Ovary (tissue), 3 donors: ENCODE results near the gene DHRS11.

Source experiments
- CTCF ChIP-seq, 3 donors: fragments of 450-650 bp in 2 of 3; fragments of 200-600 bp in 1 of 3; IDR thresholded peaks; one replicate each; pipeline versions ENCODE4 v1.5.1 to v1.8.0; 2016 to 2022; ENCODE audit warnings: antibody characterized with exemption in 3 of 3, mild to moderate bottlenecking in 1 of 3
- POLR2A ChIP-seq: fragments of 450-650 bp; IDR thresholded peaks from one replicate; pipeline ENCODE4 v1.6.1; 2017; ENCODE audit warnings: antibody characterized with exemption, mild to moderate bottlenecking, moderate library complexity
- donor health status: DM: no; HTN: no; CAD: no.

DNA sequence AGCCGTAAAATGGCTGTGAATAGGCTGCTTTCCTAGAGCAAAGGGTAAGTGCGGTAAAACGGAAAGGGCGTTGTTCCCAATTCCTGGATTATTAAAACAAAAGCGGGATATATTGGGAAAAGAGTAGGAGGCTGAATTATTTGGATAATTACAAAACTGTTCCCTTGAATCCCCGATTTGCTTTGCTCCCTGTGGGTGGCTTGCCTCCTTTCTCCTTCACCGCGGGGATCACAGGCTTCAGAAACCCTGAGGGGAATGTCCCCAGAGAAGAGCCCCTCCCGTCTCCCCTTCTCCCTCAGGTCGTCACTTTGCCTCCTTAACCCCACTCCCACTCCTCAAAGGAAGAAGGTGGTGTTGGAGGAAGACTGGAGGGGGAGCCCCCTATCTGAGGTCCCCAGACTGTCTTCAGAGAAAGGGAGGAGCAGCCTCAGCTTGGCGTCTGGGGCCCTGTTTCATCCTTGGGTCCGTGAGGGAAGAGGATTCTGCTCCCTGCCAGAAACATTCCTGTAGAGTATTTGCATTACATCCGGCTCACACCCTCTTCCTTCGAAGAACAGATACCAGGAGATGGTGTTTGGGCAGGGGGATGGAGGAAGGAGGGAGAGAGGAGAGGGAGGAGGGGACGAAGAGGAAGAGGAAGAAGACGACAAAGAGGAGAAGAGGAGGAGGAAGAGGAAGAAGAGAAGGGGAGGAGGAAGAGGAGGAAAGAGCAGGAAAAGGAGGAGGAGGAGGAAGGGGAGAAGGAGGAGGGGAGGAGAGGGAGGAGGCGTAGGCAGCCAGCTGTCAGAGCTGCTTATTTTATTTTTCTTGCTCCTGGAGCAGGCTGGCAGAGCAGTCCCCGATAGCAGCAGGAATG, 41.5 kb downstream of the DHRS11 start:
- no peak for TF ChIP-seq POLR2A
- no peak for TF ChIP-seq CTCF (IDR thresholded peaks at IDR 0.05)
